ENCODE results near the gene ATP23. TPM values are rescaled to one million over a fixed set of nuclear protein-coding genes. Genes with fewer than 3 reads are reported as not detected.

Gene ATP23
- total RNA-seq, 1 donor from 2014 or later, result 6.6 TPM

DNA sequence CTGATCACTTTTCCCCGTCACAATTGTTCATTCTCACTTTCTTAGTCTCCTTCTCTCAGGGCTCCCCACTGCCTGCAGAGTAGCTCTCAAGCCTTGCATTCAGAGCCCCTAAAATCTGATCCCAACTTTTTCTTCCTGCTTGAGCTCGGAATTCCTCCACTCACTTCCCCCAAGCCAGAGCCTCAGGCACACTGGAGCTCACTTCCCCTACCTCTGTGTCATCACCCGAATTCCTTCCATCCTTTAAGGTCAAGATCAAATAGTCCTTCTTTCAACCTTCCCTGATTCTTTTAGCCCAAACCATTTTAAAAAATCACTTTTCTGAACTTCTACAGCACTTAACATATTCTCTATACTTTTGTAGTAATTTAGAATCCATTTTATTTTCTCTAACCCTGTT is 34.1 kb upstream of the ATP23 start:
- DNase-seq (ENCODE audit: extremely low read depth, low read depth, low spot score), result no peak

DNA sequence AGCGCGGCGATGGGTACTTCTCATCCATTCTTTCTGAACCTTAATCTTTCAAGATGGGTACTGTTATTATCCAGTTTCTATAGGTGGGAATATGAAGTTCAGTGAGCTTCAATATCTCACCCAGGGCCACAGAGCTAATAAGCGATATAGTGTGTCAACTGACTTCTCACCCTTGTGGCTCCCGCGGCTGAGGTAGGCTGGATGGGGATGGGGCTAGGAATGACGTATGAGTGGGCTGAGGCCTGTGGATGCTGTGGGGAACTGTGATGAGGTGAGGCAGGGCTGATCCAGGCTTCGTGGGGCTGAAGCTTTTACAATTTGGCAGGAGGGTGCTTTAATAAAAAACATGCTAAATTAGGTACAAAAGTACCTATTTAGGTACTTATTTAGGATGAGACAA is 32.9 kb upstream of the ATP23 start:
- DNase-seq (ENCODE audit: extremely low read depth, low read depth, low spot score), result no peak

DNA sequence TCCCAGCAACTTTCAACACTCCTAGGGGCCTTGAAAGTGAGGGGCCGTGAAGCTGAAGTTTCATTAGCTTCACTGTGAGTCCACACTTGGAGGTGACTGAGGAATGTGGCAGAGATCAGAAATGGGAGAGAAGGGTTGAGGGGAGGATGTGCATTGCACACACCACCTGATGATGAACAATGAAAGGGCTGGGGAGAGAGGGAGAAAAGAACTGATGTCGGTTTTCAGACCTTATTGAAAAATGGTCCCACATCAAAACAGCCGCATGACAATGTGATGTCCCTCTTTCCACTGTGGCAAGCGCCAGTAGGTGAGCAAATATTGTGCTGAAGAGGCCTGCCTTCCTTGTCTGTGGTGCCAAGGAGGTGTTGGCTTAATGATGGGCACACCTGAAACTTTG is 32.3 kb upstream of the ATP23 start:
- no peak for DNase-seq (ENCODE audit: extremely low read depth, low read depth, low spot score)

DNA sequence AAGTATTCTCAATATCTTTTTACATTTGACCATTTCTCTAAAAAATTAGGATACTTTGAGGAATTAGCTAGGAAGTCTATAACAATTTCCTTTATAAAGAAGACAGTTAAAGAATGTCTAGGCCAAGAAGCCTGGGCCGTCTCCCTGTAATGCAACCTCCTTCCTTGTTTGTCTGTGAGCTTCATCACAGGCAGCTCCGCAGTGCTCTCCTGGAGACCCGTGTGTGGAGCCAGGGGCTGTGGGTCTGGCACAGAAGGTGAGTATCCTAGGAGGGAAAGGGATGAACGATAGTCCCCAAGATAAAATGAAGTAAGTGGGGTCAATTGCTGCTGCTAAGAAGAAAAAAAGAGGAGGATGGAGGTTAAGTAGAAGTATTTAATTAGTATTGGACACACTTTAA is 31.8 kb upstream of the ATP23 start:
- no peak for DNase-seq (ENCODE audit: extremely low read depth, low read depth, low spot score)

DNA sequence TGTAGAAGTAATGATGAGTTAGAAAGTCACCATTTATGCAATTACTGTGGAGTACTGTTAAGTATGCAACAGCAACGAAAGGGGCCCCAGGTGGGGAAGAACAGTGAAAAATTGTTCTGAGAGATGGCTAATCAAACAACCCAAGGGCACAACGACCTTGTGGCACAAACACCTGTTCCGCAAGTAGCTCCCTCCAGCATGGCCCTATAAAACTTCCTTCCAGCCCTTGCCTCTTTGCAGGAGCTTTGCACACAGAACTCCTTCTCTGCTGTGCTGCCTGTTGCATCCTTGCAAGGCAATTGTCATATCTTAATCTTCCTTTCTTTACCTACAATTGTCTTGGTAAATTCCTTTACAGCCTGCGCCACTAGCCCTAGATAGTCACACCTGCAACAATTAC is 23.2 kb upstream of the ATP23 start:
- DNase-seq (ENCODE audit: extremely low read depth, low read depth, low spot score), result no peak

DNA sequence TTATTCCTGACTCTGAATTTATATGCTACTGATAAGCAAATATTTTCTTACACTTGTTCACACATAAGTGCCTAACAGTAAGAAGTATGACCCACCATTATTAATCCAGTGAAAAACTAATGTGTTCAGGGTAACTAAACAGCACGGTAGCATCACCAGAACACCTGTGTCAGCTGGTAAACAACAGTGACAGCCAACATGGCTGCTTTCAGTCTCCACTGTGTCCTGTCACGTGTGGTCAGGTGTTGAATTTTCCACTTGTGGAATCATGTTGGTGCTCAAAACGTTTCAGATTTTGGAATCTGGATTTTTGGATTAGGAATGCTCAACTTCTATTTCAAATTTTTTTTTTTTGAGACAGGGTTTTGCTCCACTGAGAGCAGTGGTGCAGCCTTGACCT is 14.3 kb upstream of the ATP23 start:
- no peak for DNase-seq (ENCODE audit: extremely low read depth, low read depth, low spot score)

DNA sequence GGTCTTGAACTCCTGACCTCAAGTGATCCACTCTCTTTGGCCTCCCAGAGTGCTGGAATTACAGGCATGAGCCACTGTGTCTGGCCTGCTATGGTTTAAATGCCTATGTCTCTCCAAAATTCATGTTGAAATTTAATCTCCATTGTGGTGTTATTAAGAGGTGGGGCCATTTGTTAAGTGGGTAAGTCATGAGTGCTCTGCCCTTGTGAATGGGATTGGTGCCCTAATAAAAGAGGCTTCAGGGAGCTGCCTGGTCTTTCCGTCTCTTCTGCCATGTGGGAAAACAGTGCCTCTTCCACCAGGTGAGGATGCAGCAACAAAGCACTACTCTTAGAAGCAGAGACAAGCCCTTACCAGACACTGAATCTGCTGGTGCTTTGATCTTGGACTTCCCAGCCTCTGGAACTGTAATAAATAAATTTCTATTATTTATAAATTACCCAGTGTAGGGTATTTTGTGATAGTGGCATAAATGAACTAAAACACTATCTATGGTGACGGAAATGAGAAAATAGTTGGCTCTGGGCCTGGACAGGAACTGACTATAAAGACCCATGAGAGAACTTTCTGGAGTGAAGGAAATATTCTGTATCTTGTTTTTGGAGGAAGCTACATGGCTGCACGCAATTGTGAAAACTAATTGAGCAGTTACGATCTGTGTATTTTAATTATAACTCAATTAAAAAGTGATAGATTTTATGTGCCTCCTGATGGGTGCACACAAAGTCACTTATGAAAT is 12.1 kb upstream of the ATP23 start:
- DNase-seq (ENCODE audit: extremely low read depth, low read depth, low spot score), result no peak

DNA sequence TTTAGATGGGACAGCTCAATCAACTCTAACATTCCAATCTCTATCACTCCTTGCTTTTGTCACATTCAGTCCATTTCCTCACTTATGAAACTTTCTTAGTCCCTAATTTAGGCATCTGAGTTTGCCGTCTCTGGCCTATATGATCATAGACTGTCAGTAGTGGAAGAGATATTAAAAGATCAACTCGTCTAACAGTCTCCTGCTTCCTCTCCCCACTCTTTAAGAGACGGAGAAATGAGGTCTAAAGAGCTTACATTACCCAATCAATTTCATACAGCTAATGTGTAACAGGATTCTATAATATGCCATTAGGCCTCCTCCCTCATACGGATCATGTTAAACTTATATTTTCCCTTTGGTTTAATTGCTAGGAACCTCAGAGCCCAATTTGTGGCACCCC is 6.5 kb upstream of the ATP23 start:
- no peak for DNase-seq (ENCODE audit: extremely low read depth, low read depth, low spot score)

DNA sequence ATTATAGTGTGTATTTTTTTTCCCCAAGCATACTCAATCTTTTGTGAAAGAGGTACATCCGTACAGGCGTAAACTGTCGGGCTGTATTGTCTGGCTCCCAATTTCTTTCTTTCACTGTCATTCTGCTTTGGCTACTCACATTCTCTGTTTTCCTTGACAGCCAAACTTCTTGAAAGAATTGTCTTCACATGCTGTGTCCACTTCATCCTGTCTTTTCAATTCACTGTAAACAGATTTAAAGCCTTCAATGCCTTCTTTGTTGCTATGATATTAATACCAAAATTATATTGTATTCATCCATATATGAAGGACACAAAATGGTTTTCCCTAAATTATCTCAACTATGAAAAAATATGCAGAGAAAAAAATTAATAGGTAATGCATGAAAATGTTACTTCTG is 6.0 kb upstream of the ATP23 start:
- no peak for DNase-seq (ENCODE audit: extremely low read depth, low read depth, low spot score)

DNA sequence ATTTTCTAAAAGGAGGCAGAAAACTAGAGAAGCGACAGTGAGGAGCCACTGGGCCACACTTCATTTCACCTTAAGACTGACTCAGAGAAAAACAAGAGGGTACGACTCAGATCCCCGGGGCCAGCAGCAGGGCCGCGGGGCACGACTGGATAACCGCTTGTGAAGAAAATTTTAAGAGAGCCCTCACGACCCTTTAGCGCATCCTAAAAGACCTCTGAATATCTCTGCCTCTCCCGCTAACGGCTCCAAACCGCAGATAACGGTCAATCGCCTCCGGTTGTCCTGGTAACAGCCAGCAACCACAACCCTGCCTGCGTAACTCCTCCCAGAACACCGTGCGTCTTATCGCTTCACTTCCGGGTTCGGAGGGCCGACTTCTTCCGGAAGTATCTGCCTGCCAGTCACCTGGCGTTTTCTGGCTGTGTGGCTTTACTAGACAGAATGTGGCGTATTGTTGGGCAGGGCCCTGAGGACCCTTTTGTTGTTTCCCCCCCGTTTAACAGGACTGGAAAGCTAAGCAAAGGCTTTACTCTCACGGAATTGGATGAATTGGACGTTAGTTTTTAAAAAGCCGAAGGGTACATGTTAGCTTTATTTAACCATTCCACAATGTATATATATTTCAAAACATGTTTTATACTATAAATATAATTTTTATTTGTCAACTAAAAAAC is 5.4 kb upstream of the ATP23 start:
- DNase-seq (ENCODE audit: extremely low read depth, low read depth, low spot score), result peak; percentile 75

DNA sequence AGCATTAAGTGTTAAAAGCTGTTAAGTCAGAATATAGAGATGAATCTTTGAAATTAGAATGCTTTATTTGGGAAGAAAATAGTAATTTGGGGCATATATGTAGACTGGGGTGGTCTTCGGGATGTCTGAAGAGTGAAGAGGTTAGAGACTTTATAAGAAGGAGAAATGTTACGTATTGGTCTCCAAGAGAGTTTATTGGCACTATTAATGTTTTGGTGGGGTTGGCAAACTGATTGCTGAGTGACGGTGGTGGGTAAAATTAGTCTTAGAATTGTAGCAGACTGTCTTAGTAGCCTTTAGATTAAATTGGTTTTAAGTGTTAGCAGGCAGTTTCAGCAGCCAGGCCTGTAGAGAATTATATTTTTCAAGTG is 4.9 kb upstream of the ATP23 start:
- no peak for DNase-seq (ENCODE audit: extremely low read depth, low read depth, low spot score)

DNA sequence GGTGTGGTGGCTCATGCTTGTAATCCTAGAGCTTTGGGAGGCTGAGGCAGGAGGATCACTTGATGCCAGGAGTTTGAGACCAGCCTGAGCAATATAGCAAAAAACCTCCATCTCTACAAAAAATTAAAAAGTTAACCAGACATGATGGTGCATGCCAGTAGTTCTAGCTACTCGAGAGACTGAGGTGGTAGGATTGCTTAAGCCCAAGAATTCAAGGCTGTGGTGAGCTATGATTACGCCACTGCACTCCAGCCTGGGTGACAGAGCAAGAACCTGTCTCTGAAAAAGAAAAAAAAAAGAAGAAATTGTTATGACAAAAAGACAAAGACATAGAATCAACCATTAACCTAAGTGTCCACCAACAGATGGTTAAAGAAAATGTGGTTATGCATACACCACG is 2.1 kb upstream of the ATP23 start:
- no peak for DNase-seq (ENCODE audit: extremely low read depth, low read depth, low spot score)

DNA sequence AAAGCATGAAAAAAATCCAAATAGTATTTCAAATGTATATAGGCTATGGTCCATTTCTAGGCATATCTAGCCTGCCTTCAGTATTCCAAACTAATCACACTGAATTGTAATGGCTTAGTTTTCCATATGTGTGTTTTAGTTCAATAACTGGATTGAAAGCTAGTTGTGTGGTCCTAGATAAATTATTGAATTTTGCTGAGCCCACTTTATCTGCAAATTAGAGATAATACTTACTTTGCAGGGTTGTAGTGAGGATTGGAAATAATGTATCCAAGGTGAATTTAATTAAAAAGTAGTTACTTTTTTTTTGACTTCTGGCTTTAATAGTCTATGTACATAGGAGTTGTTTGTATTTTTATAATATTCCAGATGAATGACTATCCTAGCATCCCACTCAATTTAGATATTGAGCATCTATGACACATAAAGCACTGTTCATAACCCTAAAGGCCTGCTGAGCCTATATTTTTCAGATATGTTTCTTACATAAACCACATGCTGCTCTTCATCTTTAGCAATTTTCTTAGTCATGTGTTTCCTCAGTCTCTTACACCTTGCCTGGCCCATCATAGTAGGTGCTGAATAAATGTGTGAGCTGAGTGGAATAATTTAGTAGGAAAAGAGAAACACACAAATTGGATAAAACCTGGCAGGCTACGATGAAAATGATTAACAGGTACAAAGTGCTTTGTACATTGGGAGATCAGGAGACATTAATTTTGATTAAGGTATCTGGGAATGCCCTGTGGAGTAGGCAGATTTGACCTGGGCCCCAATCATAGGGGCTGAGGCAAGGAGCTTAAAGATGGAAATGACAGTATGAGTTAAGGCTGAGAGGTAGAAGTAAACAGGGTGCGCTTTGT is 1.1 kb upstream of the ATP23 start:
- DNase-seq (ENCODE audit: extremely low read depth, low read depth, low spot score), result no peak

DNA sequence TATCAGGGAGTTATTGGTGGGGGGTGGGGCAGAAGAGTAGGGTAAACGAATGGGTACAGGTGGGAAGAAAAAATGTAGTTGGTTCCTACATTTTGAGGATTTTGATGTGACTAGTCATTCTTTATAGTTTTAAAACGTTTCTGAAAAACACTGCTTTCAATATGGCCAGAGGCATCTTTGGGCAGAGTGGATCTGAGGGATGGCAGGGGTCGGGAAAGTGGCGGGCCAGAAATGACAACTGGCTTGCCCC is 527 bp upstream of the ATP23 start:
- no peak for DNase-seq (ENCODE audit: extremely low read depth, low read depth, low spot score)

DNA sequence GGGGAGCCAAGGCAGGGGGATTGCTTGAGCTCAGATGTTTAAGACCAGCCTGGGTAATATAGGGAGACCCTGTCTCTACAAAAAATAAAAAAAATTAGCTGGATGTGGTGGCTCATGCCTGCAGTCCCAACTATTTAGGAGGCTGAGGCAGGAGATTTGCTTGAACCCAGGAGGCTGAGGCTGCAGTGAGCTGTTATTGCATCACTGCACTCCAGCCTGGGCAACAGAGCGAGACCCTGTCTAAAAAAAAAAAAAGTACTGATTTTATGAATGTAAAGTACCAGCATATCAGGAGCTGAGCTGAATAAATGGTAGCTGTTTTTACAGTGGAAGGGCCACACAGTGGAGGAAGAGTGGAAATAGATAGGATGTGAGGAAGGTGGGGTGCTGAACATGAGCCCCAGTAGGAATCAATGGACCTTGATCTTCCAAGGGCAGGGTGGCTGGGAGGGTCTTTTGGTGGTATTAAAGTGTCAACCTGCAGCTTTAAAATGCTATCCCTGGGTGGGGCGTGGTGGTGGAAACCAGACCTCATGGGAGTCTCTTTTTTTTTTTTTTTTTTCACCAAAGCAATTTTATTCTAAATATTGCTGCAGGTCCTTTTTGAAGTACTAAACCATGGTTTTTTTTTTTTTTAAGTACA is 2.2 kb downstream of the ATP23 start:
- DNase-seq (ENCODE audit: extremely low read depth, low read depth, low spot score), result no peak

DNA sequence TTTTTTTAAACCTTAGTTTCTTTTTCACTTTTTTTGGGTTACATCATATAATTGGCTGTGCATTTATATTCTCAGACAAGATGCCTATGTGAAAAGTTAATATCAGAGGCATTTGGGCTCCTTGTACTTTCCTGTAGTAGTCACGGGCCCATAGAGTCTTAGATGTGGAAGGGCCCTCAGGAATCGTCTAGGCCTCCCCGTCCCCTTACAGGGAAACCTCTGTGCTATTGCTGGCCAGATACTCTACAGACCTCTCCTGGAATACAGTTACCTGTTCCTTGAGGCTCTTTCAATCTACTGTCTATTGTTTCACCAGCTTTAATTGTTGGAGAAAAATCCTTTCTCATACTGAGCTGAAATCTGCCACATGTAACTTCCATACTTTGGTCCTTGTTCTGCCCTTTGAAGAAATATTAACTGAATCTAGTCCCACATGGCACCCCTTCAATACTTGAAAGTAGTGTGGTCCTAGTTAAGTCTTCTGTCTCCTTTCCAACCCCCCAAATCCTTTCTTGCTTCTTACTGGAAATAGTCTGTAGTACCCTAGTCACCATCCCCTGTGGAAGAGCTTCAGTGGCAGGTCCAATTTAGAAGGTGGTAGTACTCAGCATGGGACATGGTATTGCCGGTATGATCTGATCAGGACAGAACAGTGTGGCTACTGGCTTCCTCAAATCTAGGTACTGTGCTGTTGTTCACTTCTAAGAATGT is 3.1 kb downstream of the ATP23 start:
- no peak for DNase-seq (ENCODE audit: extremely low read depth, low read depth, low spot score)

DNA sequence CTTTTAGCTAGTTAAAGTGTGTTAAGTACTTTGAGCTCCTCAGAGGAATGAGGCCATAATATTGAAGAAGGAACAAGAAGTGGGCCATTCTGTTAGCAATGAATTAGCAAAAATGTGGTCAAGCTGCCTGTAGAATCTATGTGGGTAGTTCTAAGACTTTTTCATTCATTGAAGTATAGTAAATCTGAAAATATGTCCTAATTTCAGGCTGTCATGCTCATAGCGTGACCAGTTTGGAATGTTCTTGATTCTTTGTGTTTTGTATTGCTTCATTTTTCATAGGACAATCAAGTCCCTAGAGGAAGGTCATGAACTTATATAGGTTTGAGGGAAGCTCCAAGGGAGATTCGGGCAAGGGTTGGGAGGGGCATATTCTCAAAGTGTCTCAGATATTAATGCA is 11.4 kb downstream of the ATP23 start:
- no peak for DNase-seq (ENCODE audit: extremely low read depth, low read depth, low spot score)

DNA sequence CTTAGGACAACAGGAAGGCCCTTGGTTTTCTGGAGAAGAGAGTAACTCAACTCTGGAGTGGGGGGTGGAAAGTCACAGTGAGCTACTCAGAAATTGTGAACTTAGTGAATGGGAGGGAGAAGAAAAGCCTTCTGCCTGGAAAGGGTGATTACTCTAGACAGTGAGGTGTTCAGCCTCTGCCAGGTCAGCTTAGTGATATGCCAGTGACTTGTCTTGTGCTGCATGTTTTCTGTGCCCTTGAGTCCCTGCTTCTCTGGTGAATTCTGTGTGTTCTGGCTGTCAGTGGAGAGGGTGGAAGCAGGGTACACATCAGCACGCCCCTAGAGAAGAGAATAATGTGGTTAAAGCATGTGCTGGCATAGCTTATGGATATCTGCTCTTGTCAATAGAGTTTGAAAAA is 13.4 kb downstream of the ATP23 start:
- DNase-seq (ENCODE audit: extremely low read depth, low read depth, low spot score), result no peak

DNA sequence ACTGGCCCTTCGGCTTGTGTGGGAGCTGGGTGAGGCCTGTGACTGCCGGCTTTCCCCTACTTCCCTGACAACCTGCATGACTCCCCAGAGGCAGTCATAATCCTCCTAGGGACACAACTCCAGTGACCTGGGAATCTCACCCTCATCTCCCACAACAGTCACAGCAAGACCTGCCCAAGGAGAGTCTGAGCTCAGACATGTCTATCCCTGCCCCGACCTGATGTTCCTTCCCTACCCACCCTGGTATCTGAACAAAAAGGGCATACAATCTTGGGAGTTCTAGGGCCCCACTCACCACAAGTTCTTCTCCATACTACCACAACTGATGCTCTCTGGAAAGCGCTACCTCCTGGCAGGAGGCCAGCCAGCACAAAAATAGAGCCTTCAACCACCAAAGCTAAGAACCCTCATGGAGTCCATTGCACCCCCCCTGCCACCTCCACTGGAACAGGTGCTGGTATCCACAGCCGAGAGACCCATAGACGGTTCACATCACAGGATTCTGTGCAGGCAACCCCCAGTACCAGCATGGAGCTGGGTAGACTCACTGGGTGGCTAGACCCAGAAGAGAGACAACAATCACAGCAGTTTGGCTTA is 16.8 kb downstream of the ATP23 start:
- no peak for DNase-seq (ENCODE audit: extremely low read depth, low read depth, low spot score)

DNA sequence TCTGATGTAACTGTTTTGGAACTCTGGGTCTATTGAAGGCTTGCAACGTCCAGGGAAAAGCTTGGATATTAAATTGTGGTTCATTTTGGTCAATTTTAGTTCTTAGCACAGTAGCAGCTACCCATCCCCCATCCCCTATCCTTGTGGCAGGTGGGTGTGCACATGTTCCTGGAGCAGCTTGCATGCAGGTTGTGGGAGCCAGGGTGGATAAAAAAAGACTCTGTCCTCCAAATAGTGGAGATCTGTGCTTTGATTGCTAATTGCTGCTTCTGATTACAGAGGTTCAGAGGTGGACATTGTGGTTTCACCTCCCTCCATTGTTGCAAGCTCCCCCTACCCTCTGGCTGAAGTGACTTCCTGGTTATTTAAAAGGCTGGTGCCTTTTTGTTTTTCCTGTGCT is 23.1 kb downstream of the ATP23 start:
- DNase-seq (ENCODE audit: extremely low read depth, low read depth, low spot score), result no peak

DNA sequence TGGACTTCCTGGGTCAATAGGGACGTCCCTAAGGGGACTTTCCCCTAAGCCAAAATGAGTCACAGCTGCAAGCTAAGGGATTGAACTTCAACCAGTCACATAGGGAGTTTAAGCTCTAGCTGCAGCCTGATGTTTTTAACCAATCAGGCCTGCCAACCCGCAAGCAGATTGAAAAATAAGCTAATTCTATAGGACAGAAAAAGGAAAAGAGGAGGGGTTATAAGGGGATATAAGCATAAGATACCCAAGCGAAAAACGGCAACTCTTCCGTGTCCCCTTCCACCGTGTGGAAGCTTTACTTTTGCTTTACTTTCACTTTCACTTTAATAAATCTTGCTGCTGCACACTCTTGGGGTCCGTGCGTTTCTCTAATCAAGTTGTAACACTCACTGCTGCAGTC is 24.4 kb downstream of the ATP23 start:
- DNase-seq (ENCODE audit: extremely low read depth, low read depth, low spot score), result no peak

All from glomerular endothelial cell (primary cell).